ENCODE measurements around the gene TMEM175.

DNA sequence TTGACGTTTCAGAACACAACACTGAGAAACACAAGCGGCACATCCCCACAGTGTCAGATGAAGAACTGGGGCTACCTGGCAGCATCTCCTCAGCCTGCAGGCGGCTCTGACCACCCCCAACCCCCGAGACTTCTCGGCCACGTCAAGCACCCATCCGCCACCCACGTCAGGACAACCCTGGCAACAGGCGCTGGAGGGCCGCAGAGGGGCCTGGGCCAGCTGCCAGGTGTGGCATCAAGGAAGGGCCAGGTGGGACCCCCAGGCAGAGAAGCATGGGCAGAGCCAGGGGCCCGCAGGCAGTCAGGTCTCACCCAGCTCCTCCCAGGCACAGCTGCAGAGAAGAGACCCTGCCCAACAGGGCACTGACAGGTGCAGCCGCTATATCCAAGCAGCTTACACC, 22.4 kb upstream of the TMEM175 start:
- TF ChIP-seq, protein P1, sequence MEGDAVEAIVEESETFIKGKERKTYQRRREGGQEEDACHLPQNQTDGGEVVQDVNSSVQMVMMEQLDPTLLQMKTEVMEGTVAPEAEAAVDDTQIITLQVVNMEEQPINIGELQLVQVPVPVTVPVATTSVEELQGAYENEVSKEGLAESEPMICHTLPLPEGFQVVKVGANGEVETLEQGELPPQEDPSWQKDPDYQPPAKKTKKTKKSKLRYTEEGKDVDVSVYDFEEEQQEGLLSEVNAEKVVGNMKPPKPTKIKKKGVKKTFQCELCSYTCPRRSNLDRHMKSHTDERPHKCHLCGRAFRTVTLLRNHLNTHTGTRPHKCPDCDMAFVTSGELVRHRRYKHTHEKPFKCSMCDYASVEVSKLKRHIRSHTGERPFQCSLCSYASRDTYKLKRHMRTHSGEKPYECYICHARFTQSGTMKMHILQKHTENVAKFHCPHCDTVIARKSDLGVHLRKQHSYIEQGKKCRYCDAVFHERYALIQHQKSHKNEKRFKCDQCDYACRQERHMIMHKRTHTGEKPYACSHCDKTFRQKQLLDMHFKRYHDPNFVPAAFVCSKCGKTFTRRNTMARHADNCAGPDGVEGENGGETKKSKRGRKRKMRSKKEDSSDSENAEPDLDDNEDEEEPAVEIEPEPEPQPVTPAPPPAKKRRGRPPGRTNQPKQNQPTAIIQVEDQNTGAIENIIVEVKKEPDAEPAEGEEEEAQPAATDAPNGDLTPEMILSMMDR (conservative IDR thresholded peaks at IDR 0.05; ENCODE audit: low read length), result no peak
- no peak for TF ChIP-seq EZH2phosphoT487 (IDR thresholded peaks at IDR 0.05; ENCODE audit: borderline replicate concordance, low read depth, low read length)

Measured in OCI-LY7 (cell line).